ENCODE measurements around the gene PSMA6.

DNA sequence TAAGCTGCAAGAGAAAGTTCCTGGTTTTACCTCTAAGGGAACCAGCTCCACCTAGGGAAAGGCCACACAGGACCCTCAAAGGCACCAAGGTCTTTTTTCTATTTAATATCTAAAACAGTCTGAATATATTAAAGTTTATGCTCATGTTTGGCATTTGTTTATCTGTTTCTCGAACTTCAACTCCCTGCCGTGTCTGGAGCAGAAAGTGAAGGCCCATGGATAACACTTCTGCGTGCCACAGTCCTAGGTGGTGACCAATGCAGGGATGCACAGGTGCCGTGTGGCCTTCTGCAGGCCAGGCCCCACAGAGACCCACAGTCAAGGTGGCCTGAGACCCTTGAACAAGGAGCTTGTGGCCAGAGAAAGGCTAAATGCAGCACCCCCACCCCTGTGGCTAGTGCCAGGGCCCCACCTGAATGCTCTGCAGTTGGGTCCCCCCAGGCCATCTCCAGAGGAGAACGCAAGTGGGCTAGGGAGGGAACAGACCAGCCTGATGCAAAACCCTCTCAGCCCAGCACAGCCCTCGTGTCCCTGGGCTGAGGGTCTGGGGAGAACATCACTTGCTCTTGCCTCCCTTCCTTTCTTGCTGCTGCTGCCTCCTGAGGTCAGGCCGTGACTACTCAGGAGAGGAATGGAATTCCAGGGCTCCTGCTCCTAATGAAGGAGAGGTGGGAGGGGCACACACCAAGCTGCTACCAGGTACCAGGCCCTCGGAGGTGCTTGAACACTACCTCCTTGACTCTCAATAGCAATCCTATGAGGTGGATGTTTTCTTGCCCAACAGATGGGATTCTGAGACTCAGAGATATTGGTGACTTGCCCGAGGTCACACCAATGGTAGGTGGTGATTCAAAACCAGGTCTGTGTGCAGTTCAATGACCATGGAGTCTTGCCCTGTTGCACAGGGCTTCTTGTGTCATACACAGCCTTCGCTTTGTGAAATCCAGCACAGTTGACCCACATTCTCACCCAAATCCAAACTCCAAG, 45.4 kb downstream of the PSMA6 start:
- no peak for TF ChIP-seq EGR1 (IDR thresholded peaks at IDR 0.05; ENCODE audit: borderline replicate concordance, low read depth, low read length)
- no peak for TF ChIP-seq POLR2A (IDR thresholded peaks at IDR 0.05; ENCODE audit: control extremely low read depth in 1 of 2, low read depth in 2 of 2, low read length in 2 of 2)
- TF ChIP-seq EZH2 (IDR thresholded peaks at IDR 0.05; ENCODE audit: low read depth, low read length, severe bottlenecking): no peak
- TF ChIP-seq, protein P1, sequence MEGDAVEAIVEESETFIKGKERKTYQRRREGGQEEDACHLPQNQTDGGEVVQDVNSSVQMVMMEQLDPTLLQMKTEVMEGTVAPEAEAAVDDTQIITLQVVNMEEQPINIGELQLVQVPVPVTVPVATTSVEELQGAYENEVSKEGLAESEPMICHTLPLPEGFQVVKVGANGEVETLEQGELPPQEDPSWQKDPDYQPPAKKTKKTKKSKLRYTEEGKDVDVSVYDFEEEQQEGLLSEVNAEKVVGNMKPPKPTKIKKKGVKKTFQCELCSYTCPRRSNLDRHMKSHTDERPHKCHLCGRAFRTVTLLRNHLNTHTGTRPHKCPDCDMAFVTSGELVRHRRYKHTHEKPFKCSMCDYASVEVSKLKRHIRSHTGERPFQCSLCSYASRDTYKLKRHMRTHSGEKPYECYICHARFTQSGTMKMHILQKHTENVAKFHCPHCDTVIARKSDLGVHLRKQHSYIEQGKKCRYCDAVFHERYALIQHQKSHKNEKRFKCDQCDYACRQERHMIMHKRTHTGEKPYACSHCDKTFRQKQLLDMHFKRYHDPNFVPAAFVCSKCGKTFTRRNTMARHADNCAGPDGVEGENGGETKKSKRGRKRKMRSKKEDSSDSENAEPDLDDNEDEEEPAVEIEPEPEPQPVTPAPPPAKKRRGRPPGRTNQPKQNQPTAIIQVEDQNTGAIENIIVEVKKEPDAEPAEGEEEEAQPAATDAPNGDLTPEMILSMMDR (IDR thresholded peaks at IDR 0.05; ENCODE audit: control extremely low read depth in 1 of 3, insufficient read depth in 1 of 3, low read depth in 1 of 3, low read length in 3 of 3): peak in 2 of 3 experiments; percentile 10 to 15; a peak in 2 of 4 replicates
